Non-pigmented ciliary epithelial cell (primary cell): ENCODE data around the gene TRIM66.

ENCODE experiments used
- DNase-seq: peaks from one replicate; pipeline ENCODE4 v3.0.0-alpha.2; 2010; ENCODE audit warnings: low read depth

The TRIM66 gene

DNA sequence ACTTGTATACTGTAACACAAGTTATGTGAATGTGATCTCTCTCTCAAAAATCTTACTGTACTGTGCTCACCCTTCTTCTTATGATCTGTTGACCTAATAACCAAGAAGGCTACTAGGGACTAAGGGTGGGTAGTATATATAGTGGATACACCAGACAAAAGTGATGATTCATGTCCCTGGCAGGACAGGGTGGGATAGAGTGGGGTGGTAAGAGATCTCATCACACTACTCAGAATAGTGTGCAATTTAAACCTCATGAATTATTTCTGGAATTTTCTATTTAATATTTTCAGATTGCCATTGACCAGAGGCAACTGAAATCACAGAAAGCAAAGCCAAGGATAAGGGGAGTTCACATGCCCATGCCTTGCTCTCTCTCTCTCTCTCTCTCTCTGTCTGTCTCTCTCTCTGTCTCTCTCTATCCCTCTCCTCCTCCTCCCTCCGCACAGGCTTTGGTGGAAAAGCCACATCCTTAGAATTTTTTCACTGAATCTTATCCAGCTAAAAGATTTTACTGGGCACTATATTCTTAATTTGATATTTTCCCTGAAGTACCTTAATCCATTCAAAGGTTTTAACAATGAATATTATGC is 76.4 kb downstream of the TRIM66 start:
- DNase-seq, result no peak

DNA sequence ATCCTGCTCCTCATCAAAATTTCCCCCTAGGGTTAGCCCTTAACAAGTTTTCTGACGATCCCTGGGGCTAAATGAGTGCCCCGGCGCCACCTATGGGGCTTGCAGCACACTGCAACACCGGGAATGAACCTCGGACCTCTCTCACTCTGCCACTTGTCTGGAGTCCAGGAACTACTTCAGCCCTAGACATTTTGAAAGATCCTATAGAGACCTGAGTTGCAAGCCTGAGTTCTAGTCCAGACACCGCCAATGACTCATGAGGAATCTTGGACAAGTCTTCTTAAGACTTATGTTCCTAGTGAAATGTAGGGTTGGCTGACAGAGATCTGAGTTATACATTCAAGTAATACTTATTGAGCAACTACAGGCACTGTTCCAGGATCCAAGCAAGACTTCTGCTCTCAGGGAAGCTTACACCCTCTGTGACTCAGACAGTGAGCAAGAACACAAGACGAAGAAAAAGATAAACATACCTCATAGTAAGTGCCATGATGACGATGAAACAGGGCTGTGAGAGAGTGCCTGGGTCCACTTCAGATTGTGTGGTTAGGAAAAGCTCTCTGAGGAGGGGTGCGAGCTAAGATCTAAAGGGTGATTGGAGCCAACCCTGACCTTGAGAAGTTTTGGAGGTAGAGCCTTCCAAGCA is 78.3 kb downstream of the TRIM66 start:
- DNase-seq, result peak; percentile 100

DNA sequence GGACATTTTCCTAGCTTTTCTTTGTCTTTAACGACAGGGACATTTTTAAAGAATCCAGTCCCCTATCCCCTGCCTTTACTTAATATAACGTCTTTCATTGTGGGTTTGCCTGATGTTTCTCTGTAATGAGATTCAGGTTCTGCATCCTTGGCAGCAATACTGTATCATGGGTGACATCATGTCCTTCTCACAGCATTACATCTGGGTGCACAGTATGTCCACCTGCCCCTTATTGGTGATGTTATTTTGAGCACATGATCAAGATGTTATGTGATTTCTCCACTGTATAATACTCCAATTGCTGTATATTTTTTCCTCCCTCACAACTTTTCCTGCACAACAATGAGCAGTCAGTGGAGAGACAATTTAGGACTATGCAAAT is 78.8 kb downstream of the TRIM66 start:
- DNase-seq, result no peak

DNA sequence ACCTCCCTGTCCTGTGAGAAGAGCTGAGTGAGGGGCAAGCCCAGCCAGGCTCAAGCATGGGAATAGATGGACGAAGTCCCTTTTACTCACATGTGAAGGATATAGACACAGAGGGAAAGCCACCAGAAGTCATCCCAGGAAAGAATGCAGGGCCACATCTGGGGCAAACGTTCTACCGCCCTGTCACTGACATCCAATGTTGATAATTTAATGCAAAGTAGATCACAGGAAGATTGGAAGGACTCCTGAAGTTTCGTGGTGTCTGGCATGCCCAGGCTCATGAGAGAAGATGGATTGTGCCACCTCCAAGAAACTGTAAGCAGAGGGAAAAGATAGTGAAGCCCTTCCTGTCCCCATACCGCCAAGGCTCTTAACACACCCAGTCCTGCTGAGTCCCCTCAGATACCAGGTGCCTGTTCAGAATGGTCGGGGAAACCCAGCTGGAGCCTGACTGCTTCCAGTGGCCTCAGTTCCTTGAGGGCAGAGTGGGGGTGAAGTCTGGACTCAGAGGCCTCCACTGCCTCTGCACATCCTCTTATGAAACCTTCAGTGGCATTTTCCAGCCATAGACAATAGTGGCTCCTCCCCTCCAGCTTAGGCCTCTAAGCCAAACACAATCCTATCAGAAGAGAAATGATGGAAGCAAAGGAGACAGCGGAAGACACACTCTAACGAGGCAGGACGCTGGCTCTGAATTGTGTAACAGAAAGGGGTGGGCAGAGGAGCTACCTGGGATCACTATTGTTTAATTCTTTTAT is 80.9 kb downstream of the TRIM66 start:
- no peak for DNase-seq

DNA sequence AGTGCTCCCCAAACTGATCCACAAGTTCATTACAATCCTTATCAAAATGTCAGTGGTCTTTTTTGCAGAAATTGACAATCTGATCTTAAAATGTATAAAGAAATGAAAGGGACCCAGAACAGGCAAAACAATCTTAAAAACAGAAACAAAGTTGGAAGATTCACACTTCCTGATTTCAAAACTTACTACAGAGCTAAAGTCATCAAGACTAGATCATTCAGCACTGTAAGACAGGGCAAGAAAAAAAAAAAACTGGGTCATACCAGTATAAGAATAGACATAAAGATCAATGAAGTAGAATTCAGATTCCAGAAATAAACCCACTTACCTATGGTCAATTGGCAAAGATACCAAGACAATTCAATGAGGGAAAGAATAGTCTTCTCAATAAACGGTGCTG is 84.0 kb downstream of the TRIM66 start:
- no peak for DNase-seq

DNA sequence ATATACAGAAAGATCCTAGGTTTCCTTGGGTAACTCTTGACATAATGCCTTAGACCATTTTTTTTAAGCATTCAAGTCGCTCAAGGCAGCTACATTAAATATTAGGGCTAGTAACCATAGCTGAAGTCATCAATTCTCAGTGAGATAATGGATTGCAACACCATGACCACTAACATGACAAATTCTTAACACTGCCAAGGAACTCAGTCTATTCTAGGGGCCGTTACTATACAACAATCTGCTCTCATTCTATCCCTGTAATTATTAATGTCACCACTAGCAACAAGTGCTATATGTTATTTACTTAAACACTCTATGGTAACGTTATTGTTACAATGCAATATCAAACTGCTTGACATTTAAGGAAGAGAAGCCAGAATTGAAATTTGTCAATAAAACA is 85.3 kb downstream of the TRIM66 start:
- no peak for DNase-seq

DNA sequence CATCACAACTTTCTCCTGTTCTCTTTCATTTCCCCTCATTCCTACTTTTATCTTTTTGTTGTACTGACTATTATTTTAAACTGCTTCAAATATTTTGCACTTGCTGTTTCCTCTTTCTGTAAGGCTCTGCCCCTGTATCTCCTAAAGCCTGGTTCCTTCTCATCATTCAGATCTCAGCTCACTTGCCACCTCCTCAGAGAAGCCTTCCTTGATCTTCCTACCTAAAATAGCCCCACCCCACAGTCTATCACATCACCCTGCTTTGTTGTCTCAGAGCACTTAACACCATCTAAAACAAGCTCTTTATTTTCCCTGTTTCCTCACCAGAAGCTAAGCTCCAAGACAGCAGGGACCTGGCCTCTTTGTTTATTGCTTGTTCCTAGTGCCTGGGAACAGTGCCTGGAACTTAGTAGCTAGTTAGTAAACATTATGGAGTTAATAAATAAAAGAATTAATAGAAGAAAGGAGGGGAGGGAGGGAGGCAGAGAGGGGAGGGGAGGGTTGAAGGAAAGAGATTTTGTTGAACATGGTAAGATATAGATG is 85.9 kb downstream of the TRIM66 start:
- DNase-seq, result no peak

DNA sequence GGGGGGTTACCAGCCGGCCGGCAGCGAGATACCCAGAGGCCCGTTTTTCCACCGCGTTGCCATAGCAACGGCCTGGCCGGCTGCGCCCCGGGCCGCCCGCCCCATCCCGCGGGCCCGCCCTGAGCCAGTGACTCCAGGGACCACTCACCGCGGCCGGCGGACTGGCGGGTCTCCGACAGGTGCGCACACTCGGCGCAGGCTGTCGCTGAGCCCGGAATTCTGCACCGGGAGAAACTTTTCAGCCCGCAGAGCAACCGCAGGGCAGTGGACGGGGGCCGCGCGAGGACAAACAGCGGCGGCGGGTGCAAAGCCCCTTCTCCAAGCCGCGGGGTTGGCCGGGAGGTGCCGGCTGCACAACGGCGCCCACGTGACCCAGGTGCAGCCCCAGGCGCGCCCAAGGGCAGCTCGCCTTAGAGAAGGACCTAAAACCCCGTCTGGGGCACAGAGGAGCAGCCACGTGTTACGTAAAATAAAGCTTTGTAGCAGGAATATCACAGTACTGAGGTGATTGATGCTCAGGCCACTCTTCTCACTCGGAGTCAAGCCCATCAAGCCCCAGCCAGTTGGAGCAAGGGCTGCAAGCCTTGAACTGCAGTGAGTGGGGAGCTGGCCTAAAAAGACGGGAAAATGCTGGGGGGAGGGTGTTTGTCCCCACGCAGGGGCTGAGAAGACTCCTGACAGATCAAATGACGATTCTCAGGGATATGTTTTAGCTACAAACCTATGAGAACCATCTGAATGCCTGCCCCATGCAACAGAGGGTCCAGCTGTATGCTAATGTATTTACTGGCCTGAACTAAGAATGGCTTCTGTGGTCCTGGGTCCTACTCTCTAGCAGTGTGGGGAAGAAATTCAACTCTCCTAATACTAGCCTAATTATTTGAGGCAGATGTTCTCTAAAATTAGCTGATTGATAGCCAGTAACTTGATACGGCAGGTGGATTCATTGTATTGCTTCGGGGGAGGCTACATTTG is 88.2 kb downstream of the TRIM66 start, which contains the start of gene STK33:
Gene STK33 (minus strand): TSS at position 294 of the 975 bp plus-strand sequence. CDS start 119,323 bp downstream, outside the sequence.
- DNase-seq, result no peak

DNA sequence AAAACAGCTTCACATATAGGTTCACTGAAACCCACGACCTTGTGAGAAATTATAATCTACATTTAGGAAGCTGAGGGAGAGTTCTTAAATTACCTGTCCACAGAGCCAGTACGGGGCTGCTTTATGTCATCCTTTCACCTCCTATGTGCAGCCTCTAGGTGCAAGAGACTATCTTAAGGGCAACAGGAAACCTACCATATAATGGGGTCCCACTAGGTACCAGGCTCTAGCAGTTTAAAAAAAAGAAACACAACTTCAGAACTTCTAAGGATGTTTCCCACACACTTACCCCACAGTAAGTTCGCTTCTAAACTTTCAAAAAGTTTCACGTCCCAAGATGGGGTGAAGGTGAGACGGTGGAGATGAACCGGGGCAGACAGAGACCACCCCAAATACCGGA is 89.0 kb downstream of the TRIM66 start:
- no peak for DNase-seq

DNA sequence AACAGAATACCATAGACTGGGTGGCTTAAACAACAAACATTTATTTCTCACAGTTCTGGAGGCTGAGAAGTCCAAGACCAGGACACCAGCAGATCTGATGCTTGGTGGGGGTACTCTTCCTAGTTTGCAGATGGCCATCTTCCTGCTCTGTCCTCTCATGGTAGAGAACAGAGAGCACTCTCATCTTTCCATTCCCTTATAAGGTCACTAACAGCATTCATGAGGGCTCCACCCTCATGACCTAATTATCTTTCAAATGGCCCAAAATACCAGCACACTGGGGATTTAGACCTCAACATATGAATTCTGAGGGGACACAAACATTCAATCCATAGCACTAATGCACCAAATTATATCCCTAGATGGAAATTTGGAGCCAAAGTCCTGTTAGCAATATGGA is 94.5 kb downstream of the TRIM66 start:
- DNase-seq, result no peak

DNA sequence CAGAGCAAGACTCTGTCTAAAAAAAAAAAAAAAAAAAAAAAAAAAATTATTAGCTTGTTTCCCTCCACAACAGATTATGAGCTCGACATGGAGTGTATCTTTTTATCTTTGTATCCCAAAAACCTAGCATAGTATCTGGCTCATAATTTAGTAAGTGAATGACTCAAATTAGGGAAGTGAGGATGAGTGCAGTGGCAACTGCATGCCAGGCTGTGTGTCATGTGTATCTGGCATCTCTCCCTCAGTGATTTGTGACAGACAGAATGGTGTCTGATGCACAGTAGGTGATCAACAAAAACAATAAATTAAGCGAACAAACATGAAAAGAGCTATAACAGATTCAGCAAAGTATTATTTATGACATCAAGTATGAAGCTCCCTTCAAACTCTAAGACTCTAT is 95.7 kb downstream of the TRIM66 start:
- DNase-seq, result no peak

DNA sequence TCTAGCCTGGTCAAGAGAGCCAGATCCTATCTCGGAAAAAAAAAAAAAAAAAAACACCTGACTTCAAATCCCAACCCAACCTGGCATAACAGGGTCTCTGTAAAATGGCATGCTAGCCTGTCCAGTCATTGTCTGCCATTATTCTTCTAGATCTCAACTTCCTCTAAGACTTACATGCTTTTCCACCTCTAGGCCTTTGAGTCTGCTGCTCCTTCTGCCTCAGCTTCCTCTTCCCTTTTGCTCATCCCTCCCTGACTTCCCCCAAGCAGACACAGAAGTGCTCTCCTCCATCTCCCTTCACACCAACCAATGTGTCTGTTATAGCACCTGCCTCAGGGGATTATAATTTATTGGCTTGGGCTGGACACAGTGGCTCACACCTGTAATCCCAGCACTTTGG is 96.3 kb downstream of the TRIM66 start:
- no peak for DNase-seq

DNA sequence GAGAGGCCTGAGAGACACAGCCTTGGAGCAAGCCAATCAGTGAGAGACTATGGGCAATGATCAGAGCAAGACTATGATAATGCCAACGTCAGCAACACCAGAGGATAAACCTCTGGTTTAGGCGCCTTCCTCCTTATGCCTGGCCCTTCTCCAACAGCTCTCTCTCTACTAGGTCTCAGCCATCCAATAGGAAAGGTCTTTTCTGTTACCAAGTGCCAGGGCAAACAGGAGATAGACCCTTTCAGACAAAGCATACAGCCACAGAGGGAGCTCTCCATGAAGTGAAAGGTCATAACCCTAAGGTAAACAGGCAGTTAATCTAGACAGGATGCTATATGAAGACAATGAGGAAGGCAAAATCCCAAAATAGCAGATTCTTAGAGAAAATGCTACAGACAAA is 98.0 kb downstream of the TRIM66 start:
- DNase-seq, result no peak

DNA sequence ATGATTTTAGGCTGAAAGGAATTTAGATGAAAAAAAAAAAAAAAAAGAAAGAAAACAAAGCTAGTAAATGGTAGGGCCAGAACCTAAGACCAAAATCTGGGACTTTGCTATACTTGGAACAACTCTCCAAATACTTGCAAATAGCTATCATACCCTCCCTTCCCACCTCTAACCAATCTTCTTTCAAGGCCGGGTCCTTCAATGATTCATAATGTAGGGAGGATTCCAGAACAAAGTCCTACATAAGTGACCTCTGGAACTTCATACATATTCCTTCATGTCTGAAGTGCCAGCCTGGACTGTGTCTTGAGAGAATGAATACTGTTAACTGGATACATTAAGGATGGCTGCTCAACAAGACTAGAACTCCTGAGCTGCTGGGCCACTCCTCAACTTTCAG is 98.4 kb downstream of the TRIM66 start:
- no peak for DNase-seq

DNA sequence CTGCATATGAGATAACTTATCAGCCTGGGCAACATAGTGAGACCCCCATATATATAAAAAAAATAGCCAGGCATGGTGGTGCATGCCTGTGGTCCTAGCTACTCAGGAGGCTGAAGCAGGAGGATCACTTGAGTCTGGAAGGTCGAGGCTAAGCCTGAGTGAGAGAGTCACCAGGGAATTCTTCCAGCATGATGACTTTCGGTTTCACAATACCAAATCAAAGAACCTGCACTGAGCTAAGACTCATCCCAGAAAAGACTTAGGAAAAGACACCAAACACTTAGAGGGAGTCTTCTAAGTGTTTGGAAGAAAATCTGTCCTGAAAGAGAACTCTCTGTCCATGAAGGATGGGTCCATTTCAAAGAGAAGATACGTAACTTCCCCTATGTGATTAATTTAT is 101.2 kb downstream of the TRIM66 start:
- DNase-seq, result no peak

DNA sequence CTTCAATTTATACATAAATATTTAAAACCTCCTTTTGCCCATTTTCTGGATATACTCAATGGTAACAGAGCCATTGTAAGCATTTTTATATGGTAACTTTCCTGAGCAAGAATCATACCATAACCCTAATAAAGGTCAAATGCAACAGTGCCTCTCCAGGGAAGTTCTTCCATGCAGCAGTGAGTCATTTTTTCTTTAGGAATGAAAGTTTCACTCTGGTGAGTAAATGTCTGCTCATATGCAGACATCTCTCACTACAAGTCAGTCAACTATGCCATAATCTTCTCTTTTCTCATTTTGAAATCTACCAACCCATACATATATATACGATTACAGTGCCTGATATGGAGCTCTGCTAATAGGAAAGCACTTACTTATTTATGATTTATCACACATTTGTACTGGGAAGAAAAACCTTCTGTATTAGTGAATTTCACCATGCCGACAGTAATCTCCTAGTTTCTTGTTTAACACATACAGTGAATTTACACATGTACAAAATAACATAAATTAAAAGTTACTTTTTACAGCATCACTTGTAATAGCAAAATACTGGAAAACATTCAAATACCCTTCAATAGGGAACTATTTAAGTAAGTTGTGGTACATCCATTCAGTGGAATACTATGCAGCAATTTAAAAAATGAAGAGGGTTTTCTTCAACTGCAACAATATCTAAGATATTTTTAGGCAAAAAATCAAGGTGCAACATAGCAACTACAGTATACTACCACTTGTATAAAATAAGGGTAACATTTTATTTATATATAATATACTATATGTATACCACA is 104.5 kb downstream of the TRIM66 start:
- no peak for DNase-seq

DNA sequence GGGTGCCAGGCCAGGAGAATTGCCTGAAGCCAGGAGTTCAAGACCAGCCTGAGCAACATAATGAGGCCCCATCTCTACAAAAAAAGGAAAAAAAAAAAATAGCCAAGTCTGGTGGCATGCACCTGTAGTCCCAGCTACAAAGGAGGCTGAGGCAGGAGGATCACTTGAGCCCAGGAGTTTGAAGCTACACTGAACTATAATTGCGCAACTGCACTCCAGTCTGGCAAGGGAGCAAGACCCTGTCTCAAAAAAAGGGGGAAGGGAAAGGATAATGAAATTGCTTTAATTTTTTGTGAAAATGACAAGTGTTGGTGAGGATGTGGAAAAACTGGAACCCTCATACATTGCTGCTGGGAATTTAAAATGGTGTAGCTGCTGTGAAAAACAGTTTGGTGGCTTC is 107.7 kb downstream of the TRIM66 start:
- DNase-seq, result no peak

DNA sequence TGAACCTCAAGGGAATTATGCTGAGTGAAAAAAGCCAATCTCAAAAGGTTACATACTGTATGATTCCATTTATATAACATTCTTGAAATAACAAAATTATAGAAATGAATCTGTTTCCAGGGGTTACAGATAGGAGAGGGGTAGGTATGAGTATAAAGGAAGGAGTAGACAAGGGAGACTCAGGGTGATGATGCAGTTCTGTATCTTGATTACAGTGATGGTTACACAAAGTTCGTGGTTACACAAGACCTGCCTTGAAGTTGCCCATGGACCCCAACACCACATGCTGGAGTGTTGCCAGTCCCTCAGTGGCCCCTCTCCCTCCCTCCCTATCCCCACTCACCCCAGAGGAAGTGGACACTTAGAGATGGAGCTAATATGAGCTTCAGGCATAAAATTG is 108.7 kb downstream of the TRIM66 start:
- DNase-seq, result no peak

DNA sequence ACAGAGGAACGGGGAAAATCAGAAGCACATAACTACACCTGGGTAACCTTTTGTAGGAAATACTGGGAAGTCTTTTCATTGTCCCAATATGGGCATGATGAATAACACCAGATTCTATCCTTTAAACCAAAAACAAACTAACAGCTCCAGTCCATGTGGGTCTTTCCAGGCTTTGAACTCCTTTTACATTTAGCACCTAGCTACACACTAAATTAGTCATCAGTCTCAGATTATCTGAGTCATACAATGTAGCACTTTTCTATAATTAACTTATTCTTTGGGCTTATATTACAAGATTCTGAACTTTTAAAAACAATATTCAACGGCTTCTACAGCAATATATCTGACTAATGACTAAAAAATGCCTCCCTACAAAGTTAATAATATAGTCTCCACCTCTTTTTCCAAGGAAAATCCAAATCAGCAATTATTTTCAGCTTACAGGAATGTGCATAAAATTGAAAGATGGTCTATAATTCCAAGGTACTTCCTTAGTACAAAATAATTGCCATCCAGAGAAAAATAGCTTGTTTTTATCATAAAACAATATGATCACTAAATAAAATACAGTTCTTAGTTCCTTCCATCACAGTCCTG is 114.8 kb downstream of the TRIM66 start:
- no peak for DNase-seq

DNA sequence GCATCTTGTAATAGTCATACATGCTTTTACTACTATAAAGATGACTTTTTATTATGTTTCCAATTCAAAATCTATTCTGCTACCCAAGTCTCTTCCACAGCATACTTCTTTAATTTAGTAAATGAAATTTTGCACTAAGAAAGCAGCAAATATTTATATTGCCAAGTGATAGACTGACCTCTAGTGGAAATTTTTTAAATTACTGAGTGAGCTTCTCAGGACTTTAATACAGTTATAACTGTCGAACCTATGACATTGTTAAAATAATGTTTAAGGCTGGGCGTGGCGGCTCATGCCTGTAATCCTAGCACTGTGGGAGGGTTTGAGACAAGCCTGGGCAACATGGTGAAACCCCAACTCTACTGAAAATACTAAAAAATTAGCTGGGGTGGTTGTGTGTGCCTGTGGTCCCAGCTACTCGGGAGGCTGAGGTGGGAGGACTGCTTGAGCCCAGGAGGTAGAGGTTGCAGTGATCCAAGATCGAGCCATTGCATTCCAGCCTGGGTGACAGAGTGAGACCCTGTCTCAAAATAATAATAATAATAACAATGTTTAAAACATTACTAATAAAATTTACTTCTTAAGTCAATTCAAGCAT is 115.8 kb downstream of the TRIM66 start:
- no peak for DNase-seq
